SU-DHL-6 (cell line): ENCODE data around the gene INPP5A.

ENCODE experiments used
- EZH2phosphoT487 ChIP-seq: fragments of 200-600 bp; sonication (generic), shearing (Covaris generic); conservative IDR thresholded peaks from 2 replicates; pipeline ENCODE4 v1.6.1; 2018; ENCODE audit warnings: mild to moderate bottlenecking, antibody characterized with exemption, low read length, moderate library complexity, mixed read lengths
- TF ChIP-seq, protein P1 (sequence below): fragments of 200-600 bp; sonication (generic); IDR thresholded peaks from one replicate; pipeline ENCODE4 v1.5.1; 2017; ENCODE audit warnings: antibody characterized with exemption, mild to moderate bottlenecking, low read length, moderate library complexity; ENCODE audit not compliant: insufficient read depth, poor library complexity, severe bottlenecking

DNA sequence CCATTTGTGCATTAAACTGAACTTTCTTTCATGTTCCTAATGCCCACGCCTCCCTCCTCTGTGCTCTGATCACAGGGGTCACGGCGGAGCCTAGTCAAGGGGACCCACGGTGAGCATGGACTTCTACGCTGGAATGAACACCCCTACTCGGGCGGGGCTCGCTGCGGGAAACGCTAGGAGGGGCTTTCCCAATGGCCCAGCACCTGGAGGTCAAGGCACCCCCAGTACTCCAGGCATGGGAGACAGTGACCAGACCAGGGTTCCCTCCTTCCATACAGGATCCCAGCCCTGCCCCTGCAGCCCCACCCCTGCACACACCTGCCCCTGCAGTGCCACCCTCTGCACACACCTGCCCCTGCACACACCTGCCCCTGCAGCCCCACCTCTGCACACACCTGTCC is 275.4 kb downstream of the INPP5A start:
- TF ChIP-seq, protein P1, sequence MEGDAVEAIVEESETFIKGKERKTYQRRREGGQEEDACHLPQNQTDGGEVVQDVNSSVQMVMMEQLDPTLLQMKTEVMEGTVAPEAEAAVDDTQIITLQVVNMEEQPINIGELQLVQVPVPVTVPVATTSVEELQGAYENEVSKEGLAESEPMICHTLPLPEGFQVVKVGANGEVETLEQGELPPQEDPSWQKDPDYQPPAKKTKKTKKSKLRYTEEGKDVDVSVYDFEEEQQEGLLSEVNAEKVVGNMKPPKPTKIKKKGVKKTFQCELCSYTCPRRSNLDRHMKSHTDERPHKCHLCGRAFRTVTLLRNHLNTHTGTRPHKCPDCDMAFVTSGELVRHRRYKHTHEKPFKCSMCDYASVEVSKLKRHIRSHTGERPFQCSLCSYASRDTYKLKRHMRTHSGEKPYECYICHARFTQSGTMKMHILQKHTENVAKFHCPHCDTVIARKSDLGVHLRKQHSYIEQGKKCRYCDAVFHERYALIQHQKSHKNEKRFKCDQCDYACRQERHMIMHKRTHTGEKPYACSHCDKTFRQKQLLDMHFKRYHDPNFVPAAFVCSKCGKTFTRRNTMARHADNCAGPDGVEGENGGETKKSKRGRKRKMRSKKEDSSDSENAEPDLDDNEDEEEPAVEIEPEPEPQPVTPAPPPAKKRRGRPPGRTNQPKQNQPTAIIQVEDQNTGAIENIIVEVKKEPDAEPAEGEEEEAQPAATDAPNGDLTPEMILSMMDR = no peak
- no peak for TF ChIP-seq EZH2phosphoT487
